ENCODE data around the gene KRT40.

DNA sequence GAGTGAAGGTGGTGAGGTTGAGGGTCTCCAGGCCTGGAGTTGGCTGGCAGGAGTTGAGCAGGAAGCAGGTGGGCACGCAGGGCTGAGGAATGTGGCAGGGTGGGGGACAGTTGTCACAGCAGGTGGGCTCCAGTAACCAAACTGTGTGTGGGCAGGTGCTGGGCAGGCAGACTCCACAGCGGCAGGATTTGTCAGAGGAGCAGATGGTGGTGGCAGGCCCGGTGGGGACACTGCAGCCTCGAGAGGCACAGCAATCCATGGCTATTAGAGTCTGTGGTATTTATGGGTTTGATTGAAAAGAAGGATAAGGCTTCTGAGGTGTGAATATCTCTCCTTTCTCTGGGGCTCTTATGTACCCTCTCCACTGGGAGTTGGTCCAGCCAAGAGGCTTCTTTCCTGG lies 9.7 kb upstream of the KRT40 start, which contains the start of gene KRTAP3-3:
- TF ChIP-seq, protein P1, sequence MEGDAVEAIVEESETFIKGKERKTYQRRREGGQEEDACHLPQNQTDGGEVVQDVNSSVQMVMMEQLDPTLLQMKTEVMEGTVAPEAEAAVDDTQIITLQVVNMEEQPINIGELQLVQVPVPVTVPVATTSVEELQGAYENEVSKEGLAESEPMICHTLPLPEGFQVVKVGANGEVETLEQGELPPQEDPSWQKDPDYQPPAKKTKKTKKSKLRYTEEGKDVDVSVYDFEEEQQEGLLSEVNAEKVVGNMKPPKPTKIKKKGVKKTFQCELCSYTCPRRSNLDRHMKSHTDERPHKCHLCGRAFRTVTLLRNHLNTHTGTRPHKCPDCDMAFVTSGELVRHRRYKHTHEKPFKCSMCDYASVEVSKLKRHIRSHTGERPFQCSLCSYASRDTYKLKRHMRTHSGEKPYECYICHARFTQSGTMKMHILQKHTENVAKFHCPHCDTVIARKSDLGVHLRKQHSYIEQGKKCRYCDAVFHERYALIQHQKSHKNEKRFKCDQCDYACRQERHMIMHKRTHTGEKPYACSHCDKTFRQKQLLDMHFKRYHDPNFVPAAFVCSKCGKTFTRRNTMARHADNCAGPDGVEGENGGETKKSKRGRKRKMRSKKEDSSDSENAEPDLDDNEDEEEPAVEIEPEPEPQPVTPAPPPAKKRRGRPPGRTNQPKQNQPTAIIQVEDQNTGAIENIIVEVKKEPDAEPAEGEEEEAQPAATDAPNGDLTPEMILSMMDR (IDR thresholded peaks at IDR 0.05), result no peak
- TF ChIP-seq POLR2A (IDR thresholded peaks at IDR 0.05), result no peak
